GM19468 (cell line): ENCODE results near the gene SCN5A.

Experiments
- ATAC-seq: cut with Tn5 transposase; IDR thresholded peaks from one replicate; pipeline ENCODE4 v1.9.1; 2021; ENCODE audit warnings: mild to moderate bottlenecking, moderate library complexity, moderate number of reproducible peaks; ENCODE audit not compliant: unreplicated experiment; ENCODE audit errors: extremely low read depth

Gene SCN5A

DNA sequence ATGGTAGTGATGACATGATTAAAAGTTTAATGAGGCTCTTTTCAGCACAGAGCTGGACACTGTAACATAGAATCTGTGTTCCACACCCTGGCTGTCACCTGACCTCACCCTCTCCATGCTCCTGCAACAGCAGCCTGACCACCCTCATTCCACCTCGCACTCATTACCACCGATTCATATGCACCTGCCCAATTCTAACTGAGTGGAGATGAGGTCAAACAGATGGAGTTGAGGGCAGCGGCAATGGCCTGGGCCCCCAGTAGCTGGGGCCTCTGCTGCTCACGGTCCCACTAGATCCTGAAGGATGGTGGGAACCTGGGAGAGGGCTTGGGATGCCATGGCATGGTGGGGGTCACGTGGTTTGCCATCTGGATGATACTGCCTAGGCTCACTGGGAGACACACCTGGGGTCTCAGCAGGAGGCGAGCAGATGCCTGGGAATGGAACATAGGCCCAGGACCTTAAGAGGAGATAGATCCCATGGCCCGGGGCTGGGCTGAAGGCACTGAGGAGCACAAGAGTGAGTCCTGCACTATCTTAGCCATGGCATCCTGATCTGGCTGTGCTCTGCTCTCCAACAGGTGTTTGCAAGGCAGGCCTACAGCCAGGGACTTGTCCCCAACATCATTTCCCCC lies 1.3 kb downstream of the SCN5A start:
- no peak for ATAC-seq

GRCh38 chr3:38647217-38647970 lies 2.1 kb downstream of the SCN5A start:
- no peak for ATAC-seq

DNA sequence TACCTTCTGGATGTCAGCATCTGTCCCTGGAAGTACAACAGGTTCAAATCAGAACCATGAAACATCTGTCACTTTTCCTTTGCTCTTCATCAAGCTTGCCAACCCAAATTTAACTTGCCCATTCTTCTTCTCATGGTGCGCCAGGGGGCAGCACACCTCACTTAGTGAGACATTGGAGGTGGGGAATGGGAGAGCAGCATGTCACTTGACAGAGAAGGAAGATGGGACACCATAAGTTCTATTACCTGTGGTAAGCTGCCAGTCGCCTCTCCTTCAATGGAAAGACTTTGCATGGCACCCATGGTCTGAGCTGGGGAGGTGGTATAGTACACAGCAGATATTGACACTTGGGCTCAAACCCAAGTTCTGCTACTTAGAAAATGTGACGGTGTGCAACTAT lies 2.9 kb downstream of the SCN5A start:
- ATAC-seq, result no peak

DNA sequence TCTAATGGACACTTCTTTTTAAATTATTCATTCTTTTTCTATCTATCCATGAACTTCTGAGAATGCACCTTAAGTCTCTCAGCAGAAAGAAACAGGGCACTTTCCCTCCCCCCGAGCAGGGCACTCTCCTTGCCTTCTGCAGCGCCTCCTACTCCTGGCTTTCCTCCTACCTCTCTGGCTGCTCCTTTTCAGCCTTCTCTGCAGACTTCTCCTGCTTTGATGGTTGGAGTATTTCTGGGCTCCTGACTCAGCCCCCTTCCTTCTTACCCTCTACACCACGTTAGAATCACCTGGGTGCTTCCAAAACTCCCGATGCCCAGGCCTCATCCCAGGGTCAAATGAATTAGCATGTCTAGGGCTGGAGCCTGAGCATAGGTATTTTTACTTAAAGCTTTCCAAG lies 3.4 kb downstream of the SCN5A start:
- no peak for ATAC-seq

DNA sequence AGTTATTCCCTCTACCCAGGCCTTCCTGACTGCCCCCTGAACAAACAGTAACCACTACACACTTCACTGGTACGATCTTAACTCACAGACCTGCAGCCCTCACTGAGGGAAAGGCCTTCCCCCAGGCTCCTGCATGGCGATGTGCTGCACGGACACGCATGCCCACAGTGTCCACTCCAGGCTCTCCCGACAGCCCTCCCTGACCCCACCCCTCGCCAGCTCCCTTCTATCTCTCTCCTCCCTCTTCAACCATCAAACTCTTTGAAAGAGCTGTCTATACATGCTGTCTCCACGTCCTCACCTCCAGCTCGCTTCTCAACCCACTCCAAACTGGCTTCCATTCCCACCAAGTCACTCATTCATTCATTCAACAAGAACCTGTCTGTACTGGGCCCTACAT lies 3.9 kb downstream of the SCN5A start:
- ATAC-seq, result no peak

GRCh38 chr3:38645076-38645475 lies 4.4 kb downstream of the SCN5A start:
- ATAC-seq, result no peak

DNA sequence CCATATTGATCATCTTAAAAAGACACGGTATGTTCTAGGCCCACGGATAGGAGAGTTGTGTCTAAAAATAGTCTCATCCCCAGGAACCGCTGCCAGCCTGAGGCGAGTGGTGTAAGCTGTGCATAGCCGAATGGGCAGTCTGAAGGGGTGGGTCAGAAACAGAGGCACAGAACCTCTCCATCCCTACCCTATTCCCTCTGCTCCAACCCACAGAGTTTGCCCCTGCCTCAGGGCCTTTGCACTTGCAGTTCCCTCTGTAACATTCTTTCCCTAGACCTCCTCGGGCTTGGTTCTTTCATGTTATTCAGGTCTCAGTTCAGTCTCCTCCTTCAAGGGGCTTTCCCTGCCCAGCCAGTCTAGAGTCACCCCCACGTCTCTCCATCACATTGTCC lies 4.8 kb downstream of the SCN5A start:
- ATAC-seq, result no peak

- no peak for ATAC-seq
Measured at GRCh38 chr3:38644016-38644661, 5.3 kb downstream of the SCN5A start.

- ATAC-seq, result no peak
Measured at GRCh38 chr3:38643592-38643991, 5.9 kb downstream of the SCN5A start.

DNA sequence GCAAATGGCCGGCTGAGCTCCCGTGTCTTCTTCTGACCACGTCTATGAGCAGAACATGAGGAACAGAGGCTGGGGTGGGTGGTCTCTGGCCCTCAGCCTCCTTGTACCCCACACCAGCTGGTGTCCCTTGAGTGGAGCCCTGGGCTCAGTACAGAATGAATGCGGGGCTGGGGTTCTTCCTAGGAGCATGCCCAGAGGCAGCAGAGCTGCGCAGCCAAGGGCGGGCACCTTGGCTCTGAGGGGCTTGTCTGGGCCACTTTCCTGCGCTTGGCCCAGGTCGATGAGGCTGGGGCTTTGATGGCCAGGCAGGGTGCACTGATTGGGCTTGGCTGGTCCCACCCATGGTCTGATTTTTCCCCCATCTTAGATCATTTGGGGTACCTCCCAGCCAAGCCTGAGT lies 6.4 kb downstream of the SCN5A start:
- ATAC-seq, result no peak

DNA sequence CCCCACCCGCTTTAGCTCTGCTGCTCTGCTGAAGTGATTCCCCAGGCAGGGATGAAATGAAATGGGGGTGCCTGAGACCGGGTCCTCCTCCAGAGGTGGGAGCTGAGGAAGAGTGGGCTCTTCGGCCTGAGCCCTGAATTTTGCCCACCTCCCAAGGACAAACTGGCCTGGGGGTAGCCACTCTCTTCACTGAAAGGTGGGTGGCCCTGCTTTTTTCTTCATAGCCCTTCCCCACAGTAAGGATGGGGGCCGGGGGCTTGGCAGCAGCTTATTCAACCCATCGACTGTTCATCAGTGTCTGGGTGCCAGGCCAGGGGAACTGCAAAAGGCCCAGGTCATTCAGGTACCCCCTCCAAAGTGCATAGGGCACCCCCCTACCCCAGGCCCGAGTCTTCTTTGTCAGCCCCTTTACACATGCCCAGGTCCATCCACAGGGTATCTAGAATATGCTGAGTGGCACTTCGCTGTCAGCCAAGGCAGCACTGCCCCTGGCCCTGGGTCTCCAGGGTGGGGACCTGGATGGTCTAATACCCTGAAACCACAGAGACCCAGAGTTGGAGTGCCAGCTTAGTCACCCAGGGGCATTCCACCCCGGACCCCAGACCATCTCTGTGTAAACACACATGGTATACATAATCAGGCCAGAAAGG lies 7.9 kb downstream of the SCN5A start:
- ATAC-seq, result no peak

DNA sequence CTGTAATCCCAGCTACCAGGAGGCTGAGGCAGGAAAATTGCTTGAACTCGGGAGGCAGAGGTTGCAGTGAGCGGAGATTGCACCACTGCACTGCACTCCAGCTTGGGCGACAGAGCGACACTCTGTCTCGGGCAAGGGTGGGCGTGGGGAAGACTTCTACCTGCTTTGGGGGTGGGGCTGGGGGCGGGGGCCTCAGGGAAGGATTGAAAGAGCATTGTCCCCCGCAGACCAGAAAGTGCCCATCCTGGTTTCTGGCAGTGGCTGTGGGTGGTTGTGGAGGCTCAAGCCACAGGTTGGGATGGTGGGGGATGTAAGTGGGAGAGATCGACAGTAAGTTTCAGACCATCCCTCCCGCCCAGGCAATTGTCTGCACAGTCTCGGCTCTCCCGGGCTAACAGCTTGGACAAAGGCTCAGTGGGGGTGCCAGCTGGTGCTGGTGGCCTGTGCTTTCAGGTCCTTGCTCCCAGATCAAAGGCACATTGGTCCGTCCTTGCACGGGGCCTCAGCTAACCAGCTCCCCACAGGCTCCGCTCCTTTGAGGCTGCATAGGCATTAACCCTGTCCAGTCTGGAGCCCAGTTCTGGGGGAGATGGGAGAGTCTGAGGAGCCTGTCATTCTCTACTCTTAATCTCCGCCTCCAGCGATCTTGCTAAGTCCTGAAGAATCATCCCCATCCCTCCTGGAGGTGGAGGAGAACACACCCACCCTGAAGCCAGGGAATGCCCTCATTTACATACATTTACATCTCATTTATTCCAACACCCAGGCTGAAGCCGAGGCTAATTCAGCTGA lies 8.6 kb downstream of the SCN5A start:
- ATAC-seq, result no peak

DNA sequence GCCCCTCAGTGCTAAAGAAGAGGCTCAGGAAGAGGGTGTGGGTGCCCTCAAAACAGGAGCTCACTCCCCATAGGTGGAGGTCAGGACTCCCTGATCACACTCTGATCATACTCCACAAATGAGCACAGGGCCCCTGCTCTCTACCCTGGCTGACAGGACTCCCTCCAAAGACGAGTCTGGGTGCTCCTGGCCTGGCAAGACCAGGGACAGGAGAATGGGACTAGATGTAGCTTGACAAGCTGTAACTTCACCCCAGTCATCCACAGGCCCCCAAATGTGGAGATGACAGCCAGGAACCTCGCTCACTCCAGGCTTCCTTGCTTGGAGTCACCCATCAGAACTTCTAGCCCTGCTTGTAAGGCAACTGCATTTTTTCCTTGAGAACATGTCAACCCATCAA lies 11.1 kb downstream of the SCN5A start:
- ATAC-seq, result no peak

DNA sequence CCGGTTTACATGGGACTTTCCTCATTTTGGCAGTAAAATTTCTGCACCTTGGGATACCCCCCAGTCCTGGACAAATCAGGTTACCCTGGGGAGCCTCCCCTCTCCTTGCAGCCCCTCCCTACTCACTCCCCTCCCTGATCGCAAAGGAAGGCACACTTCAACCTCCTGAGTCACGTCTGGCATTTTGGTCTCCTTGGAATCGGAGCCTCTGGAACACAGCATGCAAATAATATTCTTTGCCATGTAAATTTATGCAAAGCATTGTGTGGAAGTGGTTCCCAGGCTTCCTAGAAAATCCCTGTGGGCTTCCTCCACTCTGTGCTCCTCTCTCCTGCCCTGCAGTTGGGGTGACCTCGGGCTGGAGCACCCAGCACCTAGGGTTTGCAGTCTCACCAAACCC lies 11.6 kb downstream of the SCN5A start:
- ATAC-seq, result no peak

- ATAC-seq, result no peak
Measured at GRCh38 chr3:38636881-38637280, 12.6 kb downstream of the SCN5A start.

DNA sequence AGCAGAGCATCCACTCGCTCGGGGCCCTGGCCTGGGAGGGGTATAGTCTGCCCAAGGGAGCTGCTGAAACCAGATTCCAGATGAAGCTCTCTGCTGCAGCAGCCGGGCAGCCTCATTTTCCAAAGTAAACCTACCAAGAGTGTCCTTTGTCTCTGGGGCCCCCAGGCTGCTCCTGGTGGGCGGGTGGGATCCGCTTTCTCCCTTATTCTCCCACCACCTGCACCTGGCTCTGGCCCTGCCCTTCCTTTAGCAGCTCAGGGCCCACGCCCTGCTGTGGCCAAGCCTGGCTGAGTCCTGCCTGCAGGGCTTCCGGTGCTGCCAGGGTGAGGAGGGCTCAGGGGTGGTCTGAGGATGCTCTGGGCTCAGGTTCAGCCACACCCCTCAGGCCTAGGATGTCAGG lies 13.0 kb downstream of the SCN5A start:
- no peak for ATAC-seq

GRCh38 chr3:38634111-38634510 lies 15.4 kb downstream of the SCN5A start:
- no peak for ATAC-seq

DNA sequence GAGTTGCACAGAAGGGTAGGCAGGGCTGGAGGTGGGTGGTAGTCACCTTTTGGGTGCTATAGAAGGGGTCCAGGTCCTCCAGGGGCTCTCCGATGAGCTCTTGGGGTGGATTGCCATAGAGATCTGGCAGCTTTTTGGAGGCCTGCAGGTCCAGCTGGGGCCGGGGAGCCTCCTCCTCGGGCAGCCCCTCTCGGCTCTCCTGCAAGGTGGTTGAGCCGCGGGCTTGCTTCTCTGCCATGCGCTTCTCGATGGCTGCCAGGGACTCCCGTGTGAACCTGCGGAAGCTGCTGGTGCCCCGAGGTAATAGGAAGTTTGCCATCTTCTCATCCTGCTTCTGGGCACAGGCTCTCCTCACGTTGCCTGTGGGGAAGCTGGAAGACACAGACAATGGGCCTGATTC lies 16.5 kb downstream of the SCN5A start:
- ATAC-seq, result no peak

DNA sequence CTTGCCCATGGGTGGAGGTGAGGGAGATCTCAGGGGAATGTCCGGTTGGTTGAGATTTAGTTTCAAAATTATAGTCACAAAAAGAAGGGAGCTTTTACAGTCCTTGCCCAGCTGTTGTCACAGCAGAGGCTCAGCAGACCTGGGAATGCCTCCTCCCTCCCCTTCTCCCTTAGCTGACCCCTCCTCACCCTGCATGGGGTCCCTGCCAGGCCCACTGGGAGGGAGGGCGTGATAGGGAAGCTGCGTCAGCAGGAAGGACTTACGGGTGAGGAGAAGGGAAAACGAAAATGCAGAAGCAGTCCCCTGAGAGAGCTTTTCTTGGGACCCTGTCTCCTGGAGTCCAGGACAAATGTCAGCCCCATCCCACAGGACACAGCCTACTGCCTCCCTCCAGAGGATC lies 18.9 kb downstream of the SCN5A start:
- ATAC-seq, result no peak

DNA sequence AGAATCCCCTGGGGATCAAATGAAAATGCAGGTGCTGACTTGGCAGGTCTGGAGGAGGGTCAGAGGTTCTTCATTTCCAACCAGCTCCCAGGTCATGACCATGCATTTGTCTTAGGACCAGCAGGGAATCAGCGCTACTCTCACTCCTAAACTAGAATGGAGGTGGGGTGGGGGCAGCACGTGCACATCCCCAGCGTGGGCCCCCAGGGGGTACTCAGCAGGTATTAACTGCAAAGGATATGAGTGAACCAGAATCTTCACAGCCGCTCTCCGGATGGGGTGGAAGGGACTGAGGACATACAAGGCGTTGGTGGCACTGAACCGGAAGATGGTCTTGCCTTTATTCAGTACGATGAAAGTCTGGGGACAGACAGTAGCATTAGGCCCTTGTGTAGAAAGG lies 19.4 kb downstream of the SCN5A start:
- ATAC-seq, result no peak
